CD4-positive, alpha-beta T cell treated with Interleukin-1 beta for 1 hour (primary cell): ENCODE measurements around the gene DHX9.
"Not testable (repeated sequence)": the region's sequence is repeated elsewhere in the genome, so short reads cannot be mapped to it uniquely, and the experiment has no call there.

ENCODE experiments used
- DNase-seq, 2 donors: peaks; one replicate each; pipeline ENCODE4 v3.0.0-alpha.2; 2020 to 2022

Gene DHX9

GRCh38 chr1:182890927-182891610 is 51.9 kb downstream of the DHX9 start:
- no peak for DNase-seq

GRCh38 chr1:182897696-182898095 is 58.5 kb downstream of the DHX9 start:
- no peak for DNase-seq

- not testable (repeated sequence) for DNase-seq
Measured at GRCh38 chr1:182901946-182902345, 62.8 kb downstream of the DHX9 start.

DNA sequence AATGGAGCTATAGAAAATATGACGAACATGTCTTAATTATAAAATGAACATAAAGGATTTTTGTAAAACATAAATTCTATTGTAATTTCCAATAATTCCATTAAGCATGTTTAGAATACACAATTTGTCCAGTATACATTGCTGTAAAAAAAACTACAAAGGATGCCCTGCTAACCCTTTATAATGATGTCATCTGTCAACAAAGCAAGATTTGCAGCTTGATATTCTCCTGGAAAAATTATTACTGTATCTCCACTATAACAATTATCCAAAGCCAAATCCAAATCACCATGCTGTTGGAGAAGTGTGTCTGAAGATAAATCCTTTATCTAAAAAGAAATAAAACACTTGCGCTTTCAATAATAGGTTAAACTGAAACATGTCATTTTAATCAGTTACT is 66.2 kb downstream of the DHX9 start:
- DNase-seq, result no peak

DNA sequence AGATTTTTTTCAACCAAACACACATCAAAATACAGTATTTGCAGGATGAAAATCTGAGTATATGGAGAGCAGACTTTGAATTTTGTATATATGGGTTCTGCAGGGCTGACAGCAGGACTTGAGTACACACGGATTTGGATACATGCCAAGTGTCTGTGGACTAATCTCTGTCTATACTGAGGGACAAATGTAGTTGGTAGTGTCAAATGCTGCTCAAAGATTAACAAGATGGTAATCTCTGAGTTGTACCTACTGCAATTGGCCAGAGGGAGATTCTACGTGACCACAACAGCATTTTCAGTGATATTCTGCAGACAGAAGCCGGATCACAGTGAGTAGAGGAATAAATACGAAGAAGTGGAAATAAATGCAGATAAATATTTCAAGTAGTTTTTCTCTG is 70.4 kb downstream of the DHX9 start:
- no peak for DNase-seq

DNA sequence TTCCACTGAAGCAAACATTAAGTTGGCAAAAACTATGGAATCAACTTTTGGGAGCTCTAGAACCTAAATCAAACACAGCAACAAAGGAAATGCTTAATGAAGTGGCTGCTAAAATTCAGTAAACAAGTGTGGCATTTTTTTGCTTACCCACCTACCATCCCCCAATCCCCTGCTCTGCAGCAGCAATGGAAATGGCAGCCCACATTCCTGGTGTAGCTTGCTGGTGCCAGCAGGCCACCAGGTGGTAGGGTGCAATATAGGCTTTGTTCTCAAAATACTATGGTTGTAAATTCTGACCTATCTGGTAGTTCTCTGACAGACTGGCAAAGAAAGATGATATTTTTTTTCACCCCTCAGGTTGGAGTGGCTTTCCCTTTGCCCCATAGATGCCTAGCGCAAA is 71.0 kb downstream of the DHX9 start:
- no peak for DNase-seq

GRCh38 chr1:182913401-182913800 is 74.3 kb downstream of the DHX9 start:
- no peak for DNase-seq

DNA sequence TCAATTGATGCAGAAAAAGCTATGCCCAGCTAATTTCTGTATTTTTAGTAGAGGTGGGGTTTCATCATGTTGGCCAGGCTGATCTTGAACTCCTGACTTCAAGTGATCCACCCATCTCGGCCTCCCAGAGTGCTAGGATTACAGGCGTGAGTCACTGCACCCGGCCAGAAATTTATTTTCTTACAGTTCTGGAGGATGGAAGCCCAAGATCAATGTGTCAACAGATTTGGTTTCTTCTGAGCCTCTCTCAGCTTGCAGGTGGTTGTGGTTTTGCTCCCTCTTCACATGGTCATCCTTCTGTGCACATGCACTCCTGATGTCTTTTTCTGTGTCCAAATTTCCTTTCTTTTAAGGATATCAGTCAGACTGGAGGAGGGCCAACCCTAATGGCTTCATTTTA is 78.2 kb downstream of the DHX9 start:
- no peak for DNase-seq

DNA sequence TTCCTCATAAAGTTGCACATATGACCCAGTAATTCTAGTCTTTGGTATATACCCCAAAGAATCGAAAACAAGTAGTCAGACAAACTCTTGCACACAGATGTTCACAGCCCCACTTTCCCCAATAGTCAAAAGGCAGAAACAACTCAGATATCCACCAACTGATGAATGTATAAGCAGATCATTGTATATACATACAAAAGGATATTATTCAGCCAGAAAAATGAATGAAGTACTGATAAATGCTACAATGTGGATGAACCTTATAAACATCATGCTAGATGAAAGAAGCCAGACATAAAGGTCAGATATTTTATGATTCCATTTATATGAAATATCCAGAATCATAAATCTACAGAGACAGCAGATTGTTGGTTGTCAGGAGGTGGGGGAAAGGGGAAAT is 86.5 kb downstream of the DHX9 start:
- no peak for DNase-seq

- DNase-seq, result no peak
Measured at GRCh38 chr1:182927693-182928433, 88.7 kb downstream of the DHX9 start.

DNA sequence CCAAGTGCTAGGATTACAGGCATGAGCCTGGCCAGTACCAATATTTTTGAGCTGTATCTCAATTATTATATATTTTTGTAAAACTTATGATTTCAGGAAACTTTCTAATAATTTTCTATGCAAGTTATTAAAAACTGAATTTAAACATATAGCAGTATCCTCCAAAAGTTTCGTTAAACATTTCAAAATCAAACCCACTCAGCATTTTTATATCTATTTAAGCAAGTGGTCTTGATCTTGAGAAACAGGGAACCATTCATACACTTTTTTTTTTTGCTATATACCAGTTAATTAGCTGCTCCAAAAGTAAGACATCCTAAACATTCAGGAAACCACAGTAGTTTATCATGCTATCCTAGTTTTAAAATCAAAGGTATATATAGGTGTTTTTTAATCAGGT is 91.8 kb downstream of the DHX9 start:
- DNase-seq, result no peak

GRCh38 chr1:182935716-182936115 is 96.6 kb downstream of the DHX9 start:
- DNase-seq, result no peak
